Measurements from ENCODE around the gene EFHD2. TPM values are rescaled to one million over a fixed set of nuclear protein-coding genes. Genes with fewer than 3 reads are reported as not detected.

Gene EFHD2
- total RNA-seq, 1 donor from 2014 or later = 26.0 TPM

- H3K36me3 Mint-ChIP-seq (ENCODE audit: low read depth, unreplicated experiment) = no peaks in the 10 kb centered on the region
- H3K4me3 Mint-ChIP-seq (ENCODE audit: unreplicated experiment) = no peak overlapping the region
- TF ChIP-seq CTCF (IDR thresholded peaks at IDR 0.05; ENCODE audit: insufficient read depth, low read depth, low read length) = no peak
- no peak for TF ChIP-seq EZH2 (IDR thresholded peaks at IDR 0.05; ENCODE audit: insufficient read depth, low read length)
- H3K27me3 Mint-ChIP-seq (ENCODE audit: low read depth, unreplicated experiment) = peaks cover 26% of the 10 kb centered on the region
- no peak overlapping the region for H3K27ac Mint-ChIP-seq (ENCODE audit: unreplicated experiment)
- no peak overlapping the region for H3K27ac ChIP-seq (ENCODE audit: low read depth, low read length)
- no peaks in the 10 kb centered on the region for H3K79me2 ChIP-seq (ENCODE audit: insufficient read depth, low read length)
- H3K4me2 ChIP-seq (ENCODE audit: low read length) = no peak overlapping the region
- no peaks in the 10 kb centered on the region for H3K4me1 Mint-ChIP-seq (ENCODE audit: low read depth, unreplicated experiment)
- H3K9me3 ChIP-seq (ENCODE audit: insufficient read depth, low read depth, low read length) = no peaks in the 10 kb centered on the region
- H3K27me3 ChIP-seq (ENCODE audit: insufficient read depth, low read length) = no peaks in the 10 kb centered on the region
- no peak for FAIRE-seq
- no peak overlapping the region for H3K4me3 ChIP-seq (ENCODE audit: insufficient read depth, low read depth, low read length)
- H2AFZ ChIP-seq (ENCODE audit: low read depth, low read length) = no peak overlapping the region
- H3K4me1 ChIP-seq (ENCODE audit: insufficient read depth, low read length) = no peaks in the 10 kb centered on the region
- no peak overlapping the region for H3K9ac ChIP-seq (ENCODE audit: low read length)
- no peaks in the 10 kb centered on the region for H3K36me3 ChIP-seq (ENCODE audit: insufficient read depth, low read length)
- no peaks in the 10 kb centered on the region for H3K9me3 Mint-ChIP-seq (ENCODE audit: unreplicated experiment)
- DNase-seq (ENCODE audit: low read depth) = no peak
- H4K20me1 ChIP-seq (ENCODE audit: insufficient read depth, low read length) = no peaks in the 10 kb centered on the region
These were observed 15.4 kb upstream of the EFHD2 start for GRCh38 chr1:15394258-15394690.

DNA sequence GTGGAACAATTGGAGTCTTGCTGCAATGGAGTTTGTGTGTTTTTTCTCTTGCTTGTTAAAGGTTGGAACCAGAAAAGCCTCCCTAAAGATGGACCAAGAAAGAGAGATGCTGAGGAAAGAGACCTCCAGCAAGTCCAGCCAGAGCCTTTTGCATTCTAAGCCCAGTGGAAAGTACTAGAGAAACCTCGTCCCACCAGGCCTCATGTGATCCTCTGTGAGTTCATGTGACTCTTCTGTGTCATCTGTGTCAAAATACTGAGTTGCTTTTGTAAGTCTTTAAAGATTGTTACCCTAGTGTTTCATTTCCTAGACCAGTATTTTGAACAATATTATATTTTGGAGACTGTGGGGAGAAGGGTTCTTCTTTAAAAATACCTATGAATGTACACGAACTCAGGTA is 12.5 kb upstream of the EFHD2 start:
- no peak for FAIRE-seq

More for the DNA sequence above, 12.5 kb upstream of the EFHD2 start:
- no peaks in the 10 kb centered on the region for H3K36me3 ChIP-seq (ENCODE audit: insufficient read depth, low read length)
- H3K27ac ChIP-seq (ENCODE audit: low read depth, low read length) = no peak overlapping the region
- H2AFZ ChIP-seq (ENCODE audit: low read depth, low read length) = no peak overlapping the region
- no peak for DNase-seq (ENCODE audit: low read depth)
- Mint-ChIP-seq H3K27me3 (ENCODE audit: low read depth, unreplicated experiment) (peaks cover 22% of the 10 kb centered on the region), H3K36me3 (ENCODE audit: low read depth, unreplicated experiment) (no peaks in the 10 kb centered on the region), H3K9me3 (ENCODE audit: unreplicated experiment) (peaks cover 6% of the 10 kb centered on the region), H3K4me1 (ENCODE audit: low read depth, unreplicated experiment) (no peaks in the 10 kb centered on the region), H3K27ac (ENCODE audit: unreplicated experiment) (no peak overlapping the region), H3K4me3 (ENCODE audit: unreplicated experiment) (no peak overlapping the region)
- H4K20me1 ChIP-seq (ENCODE audit: insufficient read depth, low read length) = no peaks in the 10 kb centered on the region
- no peak overlapping the region for H3K9ac ChIP-seq (ENCODE audit: low read length)
- no peak overlapping the region for H3K4me3 ChIP-seq (ENCODE audit: insufficient read depth, low read depth, low read length)
- H3K4me1 ChIP-seq (ENCODE audit: insufficient read depth, low read length) = no peaks in the 10 kb centered on the region
- H3K4me2 ChIP-seq (ENCODE audit: low read length) = no peak overlapping the region
- no peaks in the 10 kb centered on the region for H3K27me3 ChIP-seq (ENCODE audit: insufficient read depth, low read length)
- TF ChIP-seq EZH2 (IDR thresholded peaks at IDR 0.05; ENCODE audit: insufficient read depth, low read length) (no peak), CTCF (IDR thresholded peaks at IDR 0.05; ENCODE audit: insufficient read depth, low read depth, low read length) (no peak)
- H3K79me2 ChIP-seq (ENCODE audit: insufficient read depth, low read length) = no peaks in the 10 kb centered on the region
- no peaks in the 10 kb centered on the region for H3K9me3 ChIP-seq (ENCODE audit: insufficient read depth, low read depth, low read length)
